ENCODE measurements around the gene LYRM7. TPM values are rescaled to one million over a fixed set of nuclear protein-coding genes. Genes with fewer than 3 reads are reported as not detected.
A peak's percentile ranks its signal among the peaks of the same experiment; 100 is the strongest.

The LYRM7 gene
- total RNA-seq, 1 donor from 2014 or later: 29.7 TPM

DNA sequence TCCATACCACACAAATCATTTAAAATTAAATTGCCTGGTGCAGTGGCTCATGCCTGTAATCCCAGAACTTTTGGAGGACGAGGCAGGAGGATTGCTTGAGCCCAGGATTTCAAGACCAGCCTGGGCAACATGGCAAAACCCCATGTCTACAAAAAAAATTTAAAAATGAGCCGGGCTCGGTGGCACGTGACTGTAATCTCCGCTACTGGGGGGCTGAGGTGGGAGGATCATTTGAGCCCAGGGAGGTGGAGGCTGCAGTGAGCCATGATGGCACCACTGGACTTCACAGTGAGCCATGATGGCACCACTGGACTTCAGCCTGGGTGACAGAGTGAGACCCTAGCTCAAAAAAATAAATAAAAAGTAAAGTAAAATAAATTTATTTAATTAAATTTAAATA, 40.9 kb downstream of the LYRM7 start:
- intact Hi-C loops (cut with DNase I): no loop called here
- ATAC-seq (ENCODE audit: poor library complexity): no peak
- DNase-seq: no peak

DNA sequence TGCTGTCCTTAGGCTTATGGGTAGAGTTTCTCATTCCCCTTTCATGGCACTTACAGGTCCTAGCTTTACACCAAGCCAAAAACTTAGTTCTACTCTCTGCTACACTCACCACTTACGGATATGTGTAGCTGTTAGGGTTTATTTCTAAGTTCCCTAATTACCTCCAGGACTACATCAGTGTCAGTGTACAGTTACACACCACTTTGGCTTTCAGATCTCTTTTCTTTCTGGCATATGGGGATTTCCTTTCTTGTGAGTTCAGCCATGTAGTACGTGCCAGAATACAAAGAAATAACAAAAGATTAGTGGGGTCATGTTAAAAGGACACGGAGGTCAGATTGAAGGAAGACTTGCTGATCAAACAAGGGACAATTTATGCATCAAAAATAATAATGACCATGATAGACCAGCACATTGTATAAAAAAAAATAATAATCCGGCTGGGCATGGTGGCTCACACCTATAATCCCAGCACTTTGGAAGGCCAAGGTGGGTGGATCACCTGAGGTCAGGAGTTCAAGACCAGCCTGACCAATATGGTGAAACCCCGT, 41.8 kb downstream of the LYRM7 start:
- intact Hi-C loops (cut with DNase I): no loop called here
- ATAC-seq (ENCODE audit: poor library complexity) (no peak), DNase-seq (no peak)

DNA sequence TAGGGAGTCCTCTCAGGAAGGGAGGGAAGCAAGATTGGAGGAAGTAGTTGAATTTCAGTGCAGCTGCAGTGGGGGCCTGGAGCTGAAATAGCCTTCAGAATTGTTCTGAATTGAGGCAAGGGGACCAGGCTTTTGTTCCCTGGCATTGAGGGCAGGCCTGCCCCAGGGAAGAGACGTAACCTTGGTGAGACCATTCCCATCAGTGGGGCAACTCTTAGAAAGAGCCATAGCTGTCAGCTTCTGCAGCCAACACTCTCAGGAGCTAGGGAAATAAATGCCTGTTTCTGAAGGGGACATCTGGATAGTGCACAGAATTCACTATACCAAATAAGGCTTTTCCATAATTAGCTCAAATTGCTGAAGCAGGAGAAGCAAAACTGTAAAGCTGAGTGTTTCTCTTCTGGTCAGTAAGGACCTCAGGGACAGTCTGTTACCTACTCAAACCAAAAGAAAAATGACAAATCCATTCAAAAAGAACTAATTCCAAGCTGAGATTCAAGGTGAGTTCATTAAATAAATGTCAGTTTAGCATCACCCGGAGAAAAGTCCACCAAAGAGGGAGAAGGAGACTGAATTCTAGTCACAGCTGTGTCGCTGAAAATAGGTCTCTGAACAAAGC, 44.0 kb downstream of the LYRM7 start:
- ATAC-seq (ENCODE audit: poor library complexity) (no peak), DNase-seq (no peak)
- intact Hi-C loops (cut with DNase I): no loop called here

DNA sequence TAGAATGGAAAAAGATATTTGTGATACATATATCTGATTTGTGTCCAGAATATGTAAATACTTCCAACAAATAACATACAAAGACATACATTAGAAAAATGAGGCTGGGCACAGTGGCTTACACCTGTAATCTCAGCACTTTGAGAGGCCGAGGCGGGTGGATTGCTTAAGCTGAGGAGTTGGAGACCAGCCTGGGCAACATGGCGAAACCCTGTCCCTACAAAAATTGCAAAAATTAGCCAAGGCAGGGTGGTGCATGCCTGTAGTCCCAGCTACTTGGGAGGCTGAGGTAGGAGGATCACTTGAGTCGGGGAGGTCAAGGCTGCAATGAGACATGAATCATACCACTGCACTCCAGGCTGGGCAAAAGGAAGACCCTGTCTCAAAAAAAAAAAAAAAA, 47.0 kb downstream of the LYRM7 start:
- no peak for ATAC-seq (ENCODE audit: poor library complexity)
- no peak for DNase-seq
- intact Hi-C loops (cut with DNase I): no loop called here

DNA sequence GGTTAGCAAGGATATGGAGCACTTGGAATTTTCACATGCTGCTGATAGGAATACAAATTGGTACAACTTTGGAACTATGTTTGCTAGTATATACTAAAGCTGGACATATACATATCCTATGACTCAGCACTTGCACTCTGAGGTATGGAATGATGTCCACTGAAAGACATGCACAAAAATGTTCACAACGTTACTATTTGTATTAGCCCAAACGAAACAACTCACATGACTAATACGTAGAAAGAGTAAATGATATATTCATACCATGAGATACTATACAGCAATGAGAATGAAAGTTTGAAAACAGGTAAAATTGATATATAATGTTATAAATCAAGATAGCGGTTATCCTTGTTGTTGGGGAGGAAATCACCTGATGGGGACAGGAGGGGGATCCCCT, 47.6 kb downstream of the LYRM7 start:
- no peak for ATAC-seq (ENCODE audit: poor library complexity)
- DNase-seq: no peak
- intact Hi-C loops (cut with DNase I): no loop called here

DNA sequence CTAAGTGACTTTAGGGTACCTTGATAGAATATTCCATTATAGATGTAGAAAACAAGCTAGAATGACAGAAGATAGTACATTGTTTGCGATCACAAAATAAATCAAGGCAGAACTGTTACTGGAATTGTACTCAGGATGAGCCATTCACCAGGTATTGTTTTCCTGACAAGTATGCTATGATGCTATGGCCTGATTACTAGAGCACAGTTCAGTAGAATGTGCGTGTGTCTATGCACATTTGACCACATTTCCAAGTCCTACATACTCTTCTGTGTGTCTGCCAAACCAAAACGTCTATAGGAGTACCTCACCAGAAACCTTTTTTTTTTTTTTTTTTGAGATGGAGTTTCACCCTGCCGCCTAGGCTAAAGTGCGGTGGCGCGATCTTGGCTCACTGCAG, 49.8 kb downstream of the LYRM7 start:
- intact Hi-C loops (cut with DNase I): no loop called here
- ATAC-seq (ENCODE audit: poor library complexity): no peak
- no peak for DNase-seq

DNA sequence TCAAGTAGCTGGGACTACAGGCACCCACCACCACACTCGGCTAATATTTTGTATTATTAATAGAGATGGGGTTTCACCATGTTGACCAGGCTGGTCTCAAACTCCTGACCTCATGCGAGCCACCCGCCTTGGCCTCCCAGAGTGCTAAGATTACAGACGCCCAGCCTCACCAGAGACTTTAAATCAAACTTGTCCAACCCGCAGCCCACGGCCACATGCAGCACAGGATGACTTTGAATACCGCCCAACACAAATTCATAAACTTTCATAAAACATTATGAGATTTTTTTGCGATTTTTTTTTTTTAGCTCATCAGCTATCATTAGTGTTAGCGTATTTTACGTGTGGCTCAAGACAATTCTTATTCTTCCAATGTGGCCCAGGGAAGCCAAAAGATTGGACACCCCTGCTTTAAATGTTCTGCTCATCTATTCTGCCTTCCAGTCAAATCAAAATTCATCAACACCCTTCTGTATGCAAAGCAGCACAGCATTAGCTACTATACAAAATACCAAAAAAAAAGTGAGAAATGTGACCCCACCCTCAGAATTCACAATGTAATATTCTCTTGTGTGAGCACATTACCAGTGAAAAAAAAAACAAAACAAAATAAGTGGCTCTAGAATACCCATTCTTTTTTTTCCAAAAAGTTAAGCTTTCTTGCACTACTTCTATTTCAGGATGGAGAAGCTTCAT, 50.4 kb downstream of the LYRM7 start:
- intact Hi-C loops (cut with DNase I): no loop called here
- DNase-seq: no peak
- no peak for ATAC-seq (ENCODE audit: poor library complexity)

DNA sequence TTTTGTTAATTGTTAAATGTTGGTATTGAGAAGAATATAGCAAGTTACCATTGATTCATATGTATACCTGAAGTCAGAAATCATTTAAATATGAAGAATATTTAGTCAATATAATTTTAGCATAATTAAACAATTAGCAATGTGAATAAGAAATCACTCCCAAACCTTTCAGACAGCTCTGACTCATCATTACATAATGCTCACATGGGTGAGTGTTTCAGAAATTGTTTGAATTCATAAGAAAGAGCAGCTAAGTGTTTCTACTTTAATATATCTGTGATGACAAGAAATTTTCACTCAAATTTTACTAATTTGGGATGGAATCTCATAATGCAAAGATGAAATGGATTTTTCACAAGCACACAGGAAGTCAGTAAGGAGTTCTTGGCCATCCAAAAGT, 51.1 kb downstream of the LYRM7 start:
- no peak for ATAC-seq (ENCODE audit: poor library complexity)
- intact Hi-C loops (cut with DNase I): no loop called here
- DNase-seq: no peak

DNA sequence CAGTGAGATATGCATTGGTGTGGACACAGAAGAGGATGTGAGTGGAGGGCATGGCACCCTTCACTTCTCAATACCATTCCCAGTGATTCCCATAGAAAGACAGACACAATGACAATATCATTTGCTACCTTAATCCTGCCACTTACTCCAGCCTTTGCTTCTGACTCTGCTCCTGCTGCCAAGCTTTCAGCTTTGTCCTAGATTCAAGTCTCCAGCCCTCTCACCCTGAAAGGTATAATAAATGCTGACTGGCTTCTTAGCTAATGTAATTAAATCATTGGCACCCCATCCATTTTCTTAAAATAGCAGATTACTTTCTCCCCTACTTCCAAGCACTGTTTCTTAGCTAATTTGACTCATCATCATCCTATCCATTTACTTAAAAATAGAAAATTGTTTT, 52.0 kb downstream of the LYRM7 start:
- DNase-seq (no peak), ATAC-seq (ENCODE audit: poor library complexity) (no peak)
- intact Hi-C loops (cut with DNase I): no loop called here

DNA sequence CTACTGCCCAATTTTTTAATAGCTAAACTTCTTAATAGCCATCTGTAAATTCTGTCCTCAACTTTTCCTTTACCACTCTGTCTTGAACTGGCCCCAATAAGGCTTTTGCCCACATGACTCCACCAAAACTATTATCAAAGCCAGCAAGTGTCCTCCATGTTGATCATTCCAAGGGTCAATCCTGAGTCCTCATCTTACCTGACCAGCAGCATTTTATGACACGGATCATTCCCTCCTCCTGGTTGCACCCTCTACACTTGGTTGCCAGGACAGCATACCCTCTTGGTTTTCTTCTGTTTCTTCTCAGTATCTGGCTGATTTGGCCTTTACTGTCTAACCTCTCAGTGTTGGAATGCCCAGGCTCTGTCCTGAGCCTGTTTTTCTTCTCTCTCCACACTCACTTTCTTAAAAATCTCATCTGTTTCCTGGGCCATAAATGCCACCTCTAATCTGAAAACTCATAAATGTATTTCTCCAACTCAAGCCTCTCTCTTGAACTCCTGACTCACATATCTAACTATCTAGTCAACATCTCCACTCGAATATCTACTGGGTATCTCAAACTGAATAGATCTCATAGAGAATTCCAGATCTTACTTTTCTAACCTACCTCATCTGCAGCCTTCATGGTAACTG, 53.1 kb downstream of the LYRM7 start:
- intact Hi-C loops (cut with DNase I): no loop called here
- ATAC-seq (ENCODE audit: poor library complexity) (no peak), DNase-seq (no peak)

DNA sequence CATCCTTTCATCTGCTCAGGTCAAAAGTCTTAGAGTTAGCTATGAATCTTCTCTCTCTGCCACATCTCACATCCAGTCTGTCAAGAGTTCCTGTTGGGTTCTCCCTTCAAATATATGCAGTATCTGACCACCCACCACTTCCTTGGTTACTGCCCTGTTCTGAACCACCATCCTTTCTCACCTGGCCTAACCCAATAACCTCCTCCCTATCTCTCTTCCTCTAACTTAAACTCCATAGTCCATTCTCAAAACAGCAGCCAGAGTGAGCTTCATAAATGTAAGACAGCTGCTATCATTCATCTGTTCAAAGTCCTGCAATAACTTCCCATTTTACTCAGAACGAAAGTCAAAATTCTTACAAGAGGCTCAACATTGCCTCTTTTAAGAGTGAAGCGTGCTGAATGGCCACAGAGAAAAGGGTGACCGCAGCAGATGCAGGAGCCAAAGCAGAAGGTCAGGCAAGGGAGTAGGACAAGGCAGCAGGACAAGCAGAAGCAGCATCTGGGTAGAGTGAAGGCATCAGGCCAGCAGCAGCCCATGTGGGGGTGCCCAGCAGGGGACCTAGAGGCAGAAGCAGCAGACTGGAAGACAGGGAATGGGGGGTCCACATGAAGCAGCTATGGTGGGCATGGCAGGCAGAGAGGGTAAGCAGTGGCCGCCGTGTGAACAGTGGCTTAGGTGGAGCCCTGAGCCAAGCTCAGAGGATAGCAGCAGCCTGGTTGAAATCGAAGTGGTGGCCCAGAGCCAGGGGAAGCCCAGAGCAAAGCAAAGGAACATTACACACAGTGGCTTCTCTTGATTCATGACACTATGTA, 53.9 kb downstream of the LYRM7 start:
- ATAC-seq (ENCODE audit: poor library complexity): peak; percentile 73
- intact Hi-C loops (cut with DNase I): no loop called here
- DNase-seq: peak; percentile 53

DNA sequence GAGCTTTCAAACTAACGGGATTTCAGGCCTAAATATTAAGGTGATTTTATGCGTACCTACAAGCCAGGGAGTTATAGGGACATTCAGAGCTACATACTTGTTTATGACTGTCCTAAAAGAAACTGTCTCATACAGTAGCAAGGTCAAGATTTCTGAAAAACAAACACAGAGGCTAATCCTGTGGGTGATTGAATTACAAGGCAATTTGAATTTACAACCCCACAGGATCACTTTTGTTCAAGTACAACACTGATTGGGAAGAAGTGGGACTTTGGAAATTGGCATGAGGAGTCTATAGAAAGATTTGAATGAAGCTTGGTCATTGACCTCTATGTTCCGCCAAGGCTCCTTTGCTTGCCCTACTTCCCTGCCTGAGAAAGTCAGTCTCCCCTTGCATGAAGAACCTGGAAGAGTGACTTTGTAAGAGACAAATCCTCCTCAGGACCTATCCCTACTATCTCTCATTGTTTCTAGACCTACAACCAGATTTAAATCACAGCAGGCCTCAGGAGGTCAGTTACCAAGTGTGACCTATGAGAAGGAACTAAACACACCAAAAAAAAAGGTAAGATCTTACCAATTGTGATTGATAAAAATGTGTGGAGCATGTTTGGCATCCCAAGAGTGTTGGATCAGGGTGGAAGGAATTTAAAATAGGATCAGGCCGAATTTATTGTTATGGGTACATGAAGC, 54.7 kb downstream of the LYRM7 start:
- ATAC-seq (ENCODE audit: poor library complexity): no peak
- intact Hi-C loops (cut with DNase I): no loop called here
- no peak for DNase-seq

DNA sequence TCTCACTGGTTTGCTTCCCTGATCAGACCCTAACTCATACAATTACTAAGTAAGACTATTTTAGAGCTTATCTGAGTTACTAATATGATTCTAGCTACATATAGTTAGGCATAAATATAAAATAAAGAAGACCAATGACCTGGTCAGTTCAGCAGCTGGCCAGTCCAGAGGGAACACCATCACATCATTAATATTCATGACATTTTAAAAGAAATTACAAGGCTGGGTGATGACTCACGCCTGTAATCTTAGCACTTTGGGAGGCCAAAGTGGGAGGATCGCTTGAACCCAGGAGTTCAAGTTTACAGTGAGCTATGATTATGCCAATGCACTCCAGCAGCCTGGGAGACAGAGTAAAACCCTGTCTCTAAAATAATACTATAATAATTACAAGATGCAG, 56.2 kb downstream of the LYRM7 start:
- intact Hi-C loops (cut with DNase I): no loop called here
- ATAC-seq (ENCODE audit: poor library complexity): no peak
- no peak for DNase-seq

DNA sequence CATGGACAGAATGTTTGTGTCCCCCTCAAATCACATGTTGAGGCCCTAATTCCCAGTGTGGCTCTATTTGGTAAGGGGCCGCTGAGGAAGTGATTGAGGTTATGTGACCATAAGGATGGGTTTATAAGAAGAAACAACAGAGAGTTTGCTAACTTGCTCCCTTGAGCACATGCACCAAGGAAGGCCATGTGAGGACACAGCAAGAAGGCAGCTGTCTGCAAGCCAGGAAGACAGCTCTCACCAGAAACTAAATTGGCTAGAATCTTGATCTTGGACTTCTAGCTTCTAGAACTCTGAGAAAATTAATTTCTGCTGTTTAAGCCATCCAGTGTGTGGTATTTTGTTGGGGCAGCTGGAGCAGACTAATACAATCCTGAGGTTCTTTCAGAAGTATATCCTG, 57.9 kb downstream of the LYRM7 start:
- ATAC-seq (ENCODE audit: poor library complexity) (no peak), DNase-seq (no peak)
- intact Hi-C loops (cut with DNase I): no loop called here

DNA sequence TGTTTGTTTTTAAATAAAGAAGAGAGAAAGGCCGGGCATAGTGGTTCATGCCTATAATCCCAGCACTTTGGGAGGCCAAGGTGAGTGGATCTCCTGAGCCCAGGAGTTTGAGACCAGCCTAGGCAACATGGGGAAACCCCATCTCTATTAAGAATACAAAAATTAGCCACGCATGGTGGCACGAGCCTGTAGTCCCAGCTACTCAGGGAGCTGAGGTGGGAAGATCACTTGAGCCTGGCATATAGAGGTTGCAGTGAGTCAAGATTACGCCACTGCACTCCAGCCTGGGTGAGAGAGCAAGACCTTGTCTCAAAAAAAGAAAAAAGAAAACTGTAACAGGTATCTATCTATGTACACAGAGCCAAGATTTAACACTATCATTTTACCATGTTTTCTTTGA, 58.9 kb downstream of the LYRM7 start:
- intact Hi-C loops (cut with DNase I): no loop called here
- ATAC-seq (ENCODE audit: poor library complexity) (no peak), DNase-seq (no peak)

DNA sequence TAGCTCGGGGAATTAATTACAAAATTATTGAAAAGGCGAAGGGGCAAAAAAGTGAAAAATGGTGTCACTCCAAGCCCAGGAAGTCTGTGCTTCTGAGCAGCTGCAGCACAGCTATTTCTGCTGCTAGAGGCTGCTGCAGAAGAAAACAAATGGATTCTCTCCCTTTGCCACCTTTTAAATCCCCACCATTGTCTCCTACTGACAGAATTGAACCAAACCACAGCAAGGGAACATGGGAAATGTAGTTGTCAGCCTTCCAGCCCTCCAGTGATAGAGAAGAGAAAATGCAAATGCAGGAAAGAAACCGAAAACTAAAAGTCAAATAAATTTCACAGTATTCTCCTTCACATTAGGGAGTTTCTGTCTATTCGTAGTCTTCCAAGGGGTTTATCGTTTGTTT, 59.7 kb downstream of the LYRM7 start:
- ATAC-seq (ENCODE audit: poor library complexity) (no peak), DNase-seq (no peak)
- intact Hi-C loops (cut with DNase I): no loop called here

DNA sequence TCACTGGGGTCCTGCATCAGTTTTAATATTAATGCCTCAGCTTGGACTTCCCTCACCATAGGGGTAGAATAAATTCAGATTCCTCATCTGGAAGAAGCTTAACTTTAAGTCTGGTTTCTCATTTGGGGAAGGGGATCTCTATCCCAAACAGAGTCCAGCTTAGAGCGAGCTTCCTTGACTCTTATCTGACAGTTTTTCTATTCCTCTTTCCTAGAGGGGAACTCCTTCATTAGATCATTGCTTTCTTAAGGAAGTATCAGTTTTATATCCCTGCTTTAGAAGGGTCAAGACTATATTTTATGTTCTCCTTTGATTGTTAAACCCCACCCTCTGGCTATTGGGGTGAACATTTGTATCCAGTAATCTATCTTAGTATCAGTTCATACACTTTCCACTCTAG, 68.9 kb downstream of the LYRM7 start:
- DNase-seq: no peak
- intact Hi-C loops (cut with DNase I): no loop called here
- ATAC-seq (ENCODE audit: poor library complexity): no peak

DNA sequence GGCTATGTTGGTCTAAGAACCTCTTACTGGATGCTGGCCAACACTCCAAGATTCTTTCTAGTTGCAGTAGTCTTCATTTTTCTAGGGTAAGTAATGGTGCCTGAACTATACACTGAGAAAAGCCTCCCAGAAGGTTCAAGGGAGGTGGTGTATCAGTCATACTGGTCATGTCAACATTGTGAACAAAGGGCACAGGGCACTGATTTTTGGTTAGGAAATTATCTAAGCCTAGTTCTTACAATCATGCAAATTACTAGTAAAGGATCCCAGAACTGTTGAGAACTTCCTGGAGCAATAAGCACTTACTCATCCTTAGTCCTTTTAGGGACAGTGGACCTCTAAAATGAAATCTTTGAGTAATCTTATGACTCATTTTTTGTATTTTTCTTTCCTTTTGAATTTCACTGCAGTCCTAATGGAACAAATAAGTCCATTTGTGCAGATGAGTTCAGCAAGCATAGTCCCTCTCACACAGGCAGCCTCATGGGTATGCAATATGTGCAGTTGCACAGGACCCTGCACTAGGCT, 72.0 kb downstream of the LYRM7 start:
- intact Hi-C loops (cut with DNase I): no loop called here
- ATAC-seq (ENCODE audit: poor library complexity) (no peak), DNase-seq (no peak)

DNA sequence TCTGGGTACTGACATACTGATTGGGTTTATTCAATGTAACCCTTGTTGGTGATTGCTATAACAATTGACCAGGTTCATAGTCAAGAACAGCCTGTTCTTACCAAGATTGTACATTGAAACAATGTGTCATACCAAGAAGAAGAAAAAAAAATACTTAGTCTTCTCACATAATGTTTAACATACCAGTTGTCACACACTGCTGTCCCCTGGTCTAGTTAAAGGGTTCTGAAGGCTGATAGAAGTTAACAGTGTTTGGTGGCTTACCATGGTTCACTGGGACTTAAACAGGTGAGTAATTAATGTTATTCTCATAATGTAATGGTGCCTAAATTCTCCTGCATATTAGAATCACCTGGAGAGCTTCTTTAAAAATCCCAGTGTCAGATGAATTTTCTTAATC, 74.6 kb downstream of the LYRM7 start:
- ATAC-seq (ENCODE audit: poor library complexity) (no peak), DNase-seq (no peak)
- intact Hi-C loops (cut with DNase I): no loop called here
